ENCODE data around the gene AAK1. TPM values are rescaled to one million over a fixed set of nuclear protein-coding genes. Genes with fewer than 3 reads are reported as not detected.

AAK1 gene
- total and polyA plus RNA-seq, 2 donors (not counting 3 experiments of a cell fraction or from before 2014, with no cell fraction given) = 31.0 to 127 TPM

DNA sequence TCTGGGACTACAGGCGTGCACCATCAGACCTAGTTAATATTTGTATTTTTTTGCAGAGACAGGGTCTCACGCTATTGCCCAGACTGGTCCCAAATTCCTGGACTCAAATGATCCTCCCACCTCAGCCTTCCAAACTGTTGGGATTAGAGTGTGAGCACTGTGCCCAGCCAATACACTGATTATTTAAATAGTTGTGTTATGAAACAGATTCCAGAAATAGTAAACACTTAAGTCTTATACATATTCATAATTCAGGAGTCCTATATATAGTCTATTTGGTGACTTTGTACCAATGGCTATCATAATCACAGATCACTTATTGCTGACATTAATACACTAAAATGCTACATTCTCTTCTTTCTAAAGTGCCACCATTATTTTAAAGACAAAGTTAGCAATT is 219.1 kb downstream of the AAK1 start:
- Histone ChIP-seq H3K9ac (replicated peaks; ENCODE audit: extremely low read depth, insufficient read depth, low read length) (no peak overlapping the region), H3K4me3 (replicated peaks in 1 of 3; ENCODE audit: insufficient read depth in 1 of 3, low read depth in 1 of 3, low read length in 3 of 3) (no peak overlapping the region), H2AFZ (ENCODE audit: low read depth, low read length) (no peak overlapping the region), H3K4me2 (ENCODE audit: insufficient read depth, low read length) (no peak overlapping the region), H3K4me1 (ENCODE audit: control insufficient read depth, extremely low read depth, insufficient read depth, low read length) (no peaks in the 10 kb centered on the region), H3K79me2 (ENCODE audit: control insufficient read depth, insufficient read depth, low read length) (no peaks in the 10 kb centered on the region), H3K27me3 (ENCODE audit: control insufficient read depth in 2 of 2, insufficient read depth in 2 of 2, low read length in 2 of 2) (no peaks in the 10 kb centered on the region), H3K36me3 (ENCODE audit: control insufficient read depth in 2 of 2, extremely low read depth in 1 of 2, insufficient read depth in 2 of 2, low read length in 2 of 2) (peaks cover 2 to 6% of the 10 kb centered on the region in 2 experiments), H4K20me1 (replicated peaks; ENCODE audit: control insufficient read depth, extremely low read depth, insufficient read depth, low read length) (no peaks in the 10 kb centered on the region), H3K27ac (ENCODE audit: insufficient read depth, low read depth, low read length) (no peak overlapping the region), H3K9me1 (replicated peaks; ENCODE audit: control insufficient read depth, extremely low read depth, insufficient read depth, low read length) (no peaks in the 10 kb centered on the region), H3K9me3 (replicated peaks; ENCODE audit: control insufficient read depth, insufficient read depth, low read length) (no peaks in the 10 kb centered on the region)
- DNase-seq (ENCODE audit: low read depth, low spot score) (no peak), FAIRE-seq (no peak)
- no TSS peak for BruUV-seq (replicated peaks)
- dilution Hi-C loops (cut with MboI; ENCODE audit: extremely low pct_ligation_motif_present, low sequenced_read_pairs) = no loop called here
- ChIA-PET POLR2A (no interaction called here), CTCF (no interaction called here)
- intact Hi-C loops (cut with micrococcal nuclease) = no loop called here
- no peak for TF ChIP-seq EZH2 (IDR thresholded peaks at IDR 0.05; ENCODE audit: borderline replicate concordance, low read depth, low read length, severe bottlenecking)
- no peak for TF ChIP-seq JUN (IDR thresholded peaks at IDR 0.05; ENCODE audit: borderline replicate concordance, insufficient read depth, insufficient read length, low read depth)
- TF ChIP-seq, protein P1, sequence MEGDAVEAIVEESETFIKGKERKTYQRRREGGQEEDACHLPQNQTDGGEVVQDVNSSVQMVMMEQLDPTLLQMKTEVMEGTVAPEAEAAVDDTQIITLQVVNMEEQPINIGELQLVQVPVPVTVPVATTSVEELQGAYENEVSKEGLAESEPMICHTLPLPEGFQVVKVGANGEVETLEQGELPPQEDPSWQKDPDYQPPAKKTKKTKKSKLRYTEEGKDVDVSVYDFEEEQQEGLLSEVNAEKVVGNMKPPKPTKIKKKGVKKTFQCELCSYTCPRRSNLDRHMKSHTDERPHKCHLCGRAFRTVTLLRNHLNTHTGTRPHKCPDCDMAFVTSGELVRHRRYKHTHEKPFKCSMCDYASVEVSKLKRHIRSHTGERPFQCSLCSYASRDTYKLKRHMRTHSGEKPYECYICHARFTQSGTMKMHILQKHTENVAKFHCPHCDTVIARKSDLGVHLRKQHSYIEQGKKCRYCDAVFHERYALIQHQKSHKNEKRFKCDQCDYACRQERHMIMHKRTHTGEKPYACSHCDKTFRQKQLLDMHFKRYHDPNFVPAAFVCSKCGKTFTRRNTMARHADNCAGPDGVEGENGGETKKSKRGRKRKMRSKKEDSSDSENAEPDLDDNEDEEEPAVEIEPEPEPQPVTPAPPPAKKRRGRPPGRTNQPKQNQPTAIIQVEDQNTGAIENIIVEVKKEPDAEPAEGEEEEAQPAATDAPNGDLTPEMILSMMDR (IDR thresholded peaks at IDR 0.05; ENCODE audit: extremely low read depth in 1 of 2, insufficient read depth in 1 of 2, low read depth in 1 of 2, low read length in 2 of 2) = no peak
- TF ChIP-seq, protein P2, sequence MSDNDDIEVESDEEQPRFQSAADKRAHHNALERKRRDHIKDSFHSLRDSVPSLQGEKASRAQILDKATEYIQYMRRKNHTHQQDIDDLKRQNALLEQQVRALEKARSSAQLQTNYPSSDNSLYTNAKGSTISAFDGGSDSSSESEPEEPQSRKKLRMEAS (IDR thresholded peaks at IDR 0.05; ENCODE audit: insufficient read depth, insufficient read length) = no peak
- no peak for TF ChIP-seq GATA2 (IDR thresholded peaks at IDR 0.05; ENCODE audit: insufficient read depth, insufficient read length, low read depth, low read length)
- no peak for TF ChIP-seq POLR2A (IDR thresholded peaks at IDR 0.05; ENCODE audit: low read depth, low read length)

DNA sequence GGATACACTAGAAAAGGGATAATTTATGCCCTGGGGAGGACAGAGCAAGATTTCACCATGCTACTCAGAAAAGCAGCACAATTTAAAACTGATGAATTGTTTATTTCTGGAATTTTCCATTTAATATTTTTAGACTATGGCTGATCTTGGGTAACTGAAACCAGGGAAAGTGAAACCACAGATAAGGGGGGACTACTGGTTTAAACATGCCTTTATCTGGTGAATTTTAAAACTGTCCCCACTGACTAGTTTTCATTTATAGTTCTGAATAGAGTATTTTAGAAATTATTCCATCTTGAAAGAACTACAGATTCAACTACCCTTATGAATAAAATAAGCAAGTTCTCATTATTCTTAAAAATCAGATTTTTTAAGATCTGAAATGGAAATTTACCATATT is 221.3 kb downstream of the AAK1 start:
- H3K4me3 ChIP-seq (replicated peaks in 1 of 3; ENCODE audit: insufficient read depth in 1 of 3, low read depth in 1 of 3, low read length in 3 of 3) = no peak overlapping the region
- no peak overlapping the region for H3K4me2 ChIP-seq (ENCODE audit: insufficient read depth, low read length)
- H3K79me2 ChIP-seq (ENCODE audit: control insufficient read depth, insufficient read depth, low read length) = no peaks in the 10 kb centered on the region
- no peaks in the 10 kb centered on the region for H4K20me1 ChIP-seq (replicated peaks; ENCODE audit: control insufficient read depth, extremely low read depth, insufficient read depth, low read length)
- dilution Hi-C loops (cut with MboI; ENCODE audit: extremely low pct_ligation_motif_present, low sequenced_read_pairs) = no loop called here
- FAIRE-seq = no peak
- no peak overlapping the region for H3K27ac ChIP-seq (ENCODE audit: insufficient read depth, low read depth, low read length)
- H3K27me3 ChIP-seq (ENCODE audit: control insufficient read depth in 2 of 2, insufficient read depth in 2 of 2, low read length in 2 of 2) = no peaks in the 10 kb centered on the region
- no peak for TF ChIP-seq EZH2 (IDR thresholded peaks at IDR 0.05; ENCODE audit: borderline replicate concordance, low read depth, low read length, severe bottlenecking)
- TF ChIP-seq POLR2A (IDR thresholded peaks at IDR 0.05; ENCODE audit: low read depth, low read length) = no peak
- TF ChIP-seq GATA2 (IDR thresholded peaks at IDR 0.05; ENCODE audit: insufficient read depth, insufficient read length, low read depth, low read length) = no peak
- TF ChIP-seq, protein P1 (IDR thresholded peaks at IDR 0.05; ENCODE audit: extremely low read depth in 1 of 2, insufficient read depth in 1 of 2, low read depth in 1 of 2, low read length in 2 of 2) = no peak
- no peak for TF ChIP-seq MYC (IDR thresholded peaks at IDR 0.05; ENCODE audit: low read depth, low read length)
- no peak for TF ChIP-seq FOS (IDR thresholded peaks at IDR 0.05; ENCODE audit: borderline replicate concordance, insufficient read depth, low read length)
- no peak for TF ChIP-seq JUN (IDR thresholded peaks at IDR 0.05; ENCODE audit: borderline replicate concordance, insufficient read depth, insufficient read length, low read depth)
- no peak for TF ChIP-seq POLR2AphosphoS5 (IDR thresholded peaks at IDR 0.05; ENCODE audit: insufficient read depth, low read depth, low read length)
- TF ChIP-seq, protein P2 (IDR thresholded peaks at IDR 0.05; ENCODE audit: insufficient read depth, insufficient read length) = no peak
- H2AFZ ChIP-seq (ENCODE audit: low read depth, low read length) = no peak overlapping the region
- H3K9ac ChIP-seq (replicated peaks; ENCODE audit: extremely low read depth, insufficient read depth, low read length) = no peak overlapping the region
- no peak for DNase-seq (ENCODE audit: low read depth, low spot score)
- H3K9me1 ChIP-seq (replicated peaks; ENCODE audit: control insufficient read depth, extremely low read depth, insufficient read depth, low read length) = no peaks in the 10 kb centered on the region
- BruUV-seq (replicated peaks) = no TSS peak
- CTCF ChIA-PET = no interaction called here
- intact Hi-C loops (cut with micrococcal nuclease) = no loop called here
- POLR2A ChIA-PET = no interaction called here
- H3K36me3 ChIP-seq (ENCODE audit: control insufficient read depth in 2 of 2, extremely low read depth in 1 of 2, insufficient read depth in 2 of 2, low read length in 2 of 2) = peaks cover 3% of the 10 kb centered on the region in 2 experiments
- no peaks in the 10 kb centered on the region for H3K4me1 ChIP-seq (ENCODE audit: control insufficient read depth, extremely low read depth, insufficient read depth, low read length)
- no peaks in the 10 kb centered on the region for H3K9me3 ChIP-seq (replicated peaks; ENCODE audit: control insufficient read depth, insufficient read depth, low read length)

All from endothelial cell of umbilical vein (primary cell).